ENCODE data around the gene CAMSAP1. TPM values are rescaled to one million over a fixed set of nuclear protein-coding genes. Genes with fewer than 3 reads are reported as not detected.

The CAMSAP1 gene
- total and polyA plus RNA-seq, 2 of the 4 experiments (the other 2 are of a cell fraction) = 8.2 to 19.5 TPM

- Histone ChIP-seq H2BK15ac (ENCODE audit: low read depth, low read length) (no peak overlapping the region), H3K4me3 (ENCODE audit: insufficient read depth, low read depth, low read length) (no peak overlapping the region), H3K23ac (ENCODE audit: low read depth, low read length) (no peak overlapping the region), H2BK5ac (ENCODE audit: low read depth, low read length, poor library complexity, severe bottlenecking) (no peak overlapping the region), H3K4me1 (ENCODE audit: control insufficient read depth, insufficient read depth, low read length) (no peaks in the 10 kb centered on the region), H2BK20ac (ENCODE audit: low read depth, low read length) (no peak overlapping the region), H2AK9ac (replicated peaks; ENCODE audit: low read depth, low read length, poor library complexity) (no peak overlapping the region), H3K4ac (ENCODE audit: low read depth, low read length) (no peak overlapping the region), H3K79me1 (ENCODE audit: low read depth in 1 of 2, low read length in 2 of 2) (peaks cover 38 to 71% of the 10 kb centered on the region in 2 experiments), H3K27me3 (ENCODE audit: control insufficient read depth, insufficient read depth, low read length) (no peaks in the 10 kb centered on the region), H3K18ac (ENCODE audit: low read depth, low read length) (no peak overlapping the region), H3K9me1 (ENCODE audit: insufficient read depth, low read length) (peaks cover 36% of the 10 kb centered on the region), H4K20me1 (ENCODE audit: insufficient read depth, low read length) (peaks cover 36% of the 10 kb centered on the region), H4K91ac (ENCODE audit: insufficient read depth, low read depth, low read length) (no peak overlapping the region), H2AK5ac (ENCODE audit: low read depth, low read length) (no peak overlapping the region), H4K8ac (ENCODE audit: low read depth in 2 of 2, low read length in 2 of 2) (no peak overlapping the region), H3K9me3 (ENCODE audit: control insufficient read depth, insufficient read depth, low read length) (no peaks in the 10 kb centered on the region), H3K27ac (ENCODE audit: insufficient read depth, low read length) (no peak overlapping the region), H3K36me3 (ENCODE audit: control insufficient read depth, insufficient read depth, low read length) (peaks cover 16% of the 10 kb centered on the region), H2BK120ac (ENCODE audit: low read depth, low read length) (no peak overlapping the region), H3K9ac (ENCODE audit: low read depth, low read length) (no peak overlapping the region), H3K4me2 (ENCODE audit: low read depth, low read length) (no peak overlapping the region), H3K14ac (replicated peaks; ENCODE audit: low read depth, low read length) (no peak overlapping the region), H3K56ac (ENCODE audit: extremely low read depth, insufficient read depth, low read length) (no peak overlapping the region), H4K5ac (ENCODE audit: low read depth, low read length) (no peak overlapping the region), H2AFZ (replicated peaks; ENCODE audit: low read length, poor library complexity) (no peak overlapping the region)
- ATAC-seq (ENCODE audit: low read depth) (no peak), DNase-seq (no peak)
- whole genome bisulfite sequencing, 2 experiments (ENCODE audit: extremely low coverage in 2 of 2, insufficient read length in 1 of 2) = 97% methylated on average over 4 of the region's 11 CpGs; no CpG with 5 or more reads in 1 of the 2 experiments
- ChIA-PET CTCF (no interaction called here), POLR2A (ENCODE audit: unreplicated experiment) (no interaction called here)
- no TSS peak for BruUV-seq (replicated peaks)
- no peak for TF ChIP-seq MAZ (IDR thresholded peaks at IDR 0.05; ENCODE audit: borderline replicate concordance, low read depth, low read length)
- no peak for TF ChIP-seq RFX5 (IDR thresholded peaks at IDR 0.05; ENCODE audit: low read depth, low read length)
- no peak for TF ChIP-seq ELK1 (IDR thresholded peaks at IDR 0.05; ENCODE audit: borderline replicate concordance, low read depth, low read length)
- TF ChIP-seq MXI1 (IDR thresholded peaks at IDR 0.05; ENCODE audit: borderline replicate concordance, low read depth, low read length) = no peak
- no peak for TF ChIP-seq POLR2A (IDR thresholded peaks at IDR 0.05; ENCODE audit: low read depth, low read length)
- no peak for TF ChIP-seq SMC3 (IDR thresholded peaks at IDR 0.05; ENCODE audit: low read depth, low read length)
- no peak for TF ChIP-seq CHD1 (IDR thresholded peaks at IDR 0.05; ENCODE audit: low read depth, low read length)
- no peak for TF ChIP-seq CEBPB (IDR thresholded peaks at IDR 0.05; ENCODE audit: low read depth, low read length)
- no peak for TF ChIP-seq NFE2L2 (IDR thresholded peaks at IDR 0.05; ENCODE audit: low read depth, low read length)
- no peak for TF ChIP-seq RAD21 (IDR thresholded peaks at IDR 0.05; ENCODE audit: low read length)
- no peak for TF ChIP-seq CTCF (conservative IDR thresholded peaks at IDR 0.05; ENCODE audit: low read depth, low read length)
- TF ChIP-seq RCOR1 (IDR thresholded peaks at IDR 0.05; ENCODE audit: insufficient replicate concordance, low read length) = no peak
- TF ChIP-seq FOS (IDR thresholded peaks at IDR 0.05; ENCODE audit: low read depth, low read length) = no peak
- no peak for TF ChIP-seq BHLHE40 (IDR thresholded peaks at IDR 0.05; ENCODE audit: low read depth, low read length)
- dilution Hi-C loops (cut with HindIII; ENCODE audit: low sequenced_read_pairs, unreplicated experiment) = no loop called here
- intact Hi-C loops (cut with micrococcal nuclease) = no loop called here
- in situ Hi-C loops (cut with MboI; ENCODE audit: low sequenced_read_pairs) = no loop called here
Measured at GRCh38 chr9:135839516-135839915, 67.8 kb downstream of the CAMSAP1 start.

Measured in IMR-90 (cell line).